ENCODE measurements around the gene MAST3. TPM values are rescaled to one million over a fixed set of nuclear protein-coding genes. Genes with fewer than 3 reads are reported as not detected.

Gene MAST3
- total and polyA plus RNA-seq, 2 of the 8 experiments (the other 6 are each of a cell fraction or from before 2014, with no cell fraction given): 3.4 to 9.0 TPM

- TF ChIP-seq KDM4A (IDR thresholded peaks at IDR 0.05; ENCODE audit: low read depth, low read length, severe bottlenecking): no peak
- no peak for TF ChIP-seq SP1 (IDR thresholded peaks at IDR 0.05; ENCODE audit: low read depth, low read length)
- TF ChIP-seq JUN (IDR thresholded peaks at IDR 0.05; ENCODE audit: low read depth, low read length): no peak
- TF ChIP-seq SP2 (IDR thresholded peaks at IDR 0.05; ENCODE audit: low read length): no peak
- no peak for TF ChIP-seq KDM1A (IDR thresholded peaks at IDR 0.05; ENCODE audit: borderline replicate concordance, low read length)
- TF ChIP-seq MAFK (IDR thresholded peaks at IDR 0.05; ENCODE audit: low read depth, low read length): no peak
- no peak for TF ChIP-seq SRF (IDR thresholded peaks at IDR 0.05; ENCODE audit: low read depth, low read length)
- no peak for TF ChIP-seq CTCF (IDR thresholded peaks at IDR 0.05; ENCODE audit: control extremely low read depth in 1 of 3, insufficient read depth in 1 of 3, low read depth in 1 of 3, low read length in 3 of 3)
- no peak for TF ChIP-seq CBX8 (IDR thresholded peaks at IDR 0.05; ENCODE audit: borderline replicate concordance, low read depth, low read length)
- TF ChIP-seq, protein P1, sequence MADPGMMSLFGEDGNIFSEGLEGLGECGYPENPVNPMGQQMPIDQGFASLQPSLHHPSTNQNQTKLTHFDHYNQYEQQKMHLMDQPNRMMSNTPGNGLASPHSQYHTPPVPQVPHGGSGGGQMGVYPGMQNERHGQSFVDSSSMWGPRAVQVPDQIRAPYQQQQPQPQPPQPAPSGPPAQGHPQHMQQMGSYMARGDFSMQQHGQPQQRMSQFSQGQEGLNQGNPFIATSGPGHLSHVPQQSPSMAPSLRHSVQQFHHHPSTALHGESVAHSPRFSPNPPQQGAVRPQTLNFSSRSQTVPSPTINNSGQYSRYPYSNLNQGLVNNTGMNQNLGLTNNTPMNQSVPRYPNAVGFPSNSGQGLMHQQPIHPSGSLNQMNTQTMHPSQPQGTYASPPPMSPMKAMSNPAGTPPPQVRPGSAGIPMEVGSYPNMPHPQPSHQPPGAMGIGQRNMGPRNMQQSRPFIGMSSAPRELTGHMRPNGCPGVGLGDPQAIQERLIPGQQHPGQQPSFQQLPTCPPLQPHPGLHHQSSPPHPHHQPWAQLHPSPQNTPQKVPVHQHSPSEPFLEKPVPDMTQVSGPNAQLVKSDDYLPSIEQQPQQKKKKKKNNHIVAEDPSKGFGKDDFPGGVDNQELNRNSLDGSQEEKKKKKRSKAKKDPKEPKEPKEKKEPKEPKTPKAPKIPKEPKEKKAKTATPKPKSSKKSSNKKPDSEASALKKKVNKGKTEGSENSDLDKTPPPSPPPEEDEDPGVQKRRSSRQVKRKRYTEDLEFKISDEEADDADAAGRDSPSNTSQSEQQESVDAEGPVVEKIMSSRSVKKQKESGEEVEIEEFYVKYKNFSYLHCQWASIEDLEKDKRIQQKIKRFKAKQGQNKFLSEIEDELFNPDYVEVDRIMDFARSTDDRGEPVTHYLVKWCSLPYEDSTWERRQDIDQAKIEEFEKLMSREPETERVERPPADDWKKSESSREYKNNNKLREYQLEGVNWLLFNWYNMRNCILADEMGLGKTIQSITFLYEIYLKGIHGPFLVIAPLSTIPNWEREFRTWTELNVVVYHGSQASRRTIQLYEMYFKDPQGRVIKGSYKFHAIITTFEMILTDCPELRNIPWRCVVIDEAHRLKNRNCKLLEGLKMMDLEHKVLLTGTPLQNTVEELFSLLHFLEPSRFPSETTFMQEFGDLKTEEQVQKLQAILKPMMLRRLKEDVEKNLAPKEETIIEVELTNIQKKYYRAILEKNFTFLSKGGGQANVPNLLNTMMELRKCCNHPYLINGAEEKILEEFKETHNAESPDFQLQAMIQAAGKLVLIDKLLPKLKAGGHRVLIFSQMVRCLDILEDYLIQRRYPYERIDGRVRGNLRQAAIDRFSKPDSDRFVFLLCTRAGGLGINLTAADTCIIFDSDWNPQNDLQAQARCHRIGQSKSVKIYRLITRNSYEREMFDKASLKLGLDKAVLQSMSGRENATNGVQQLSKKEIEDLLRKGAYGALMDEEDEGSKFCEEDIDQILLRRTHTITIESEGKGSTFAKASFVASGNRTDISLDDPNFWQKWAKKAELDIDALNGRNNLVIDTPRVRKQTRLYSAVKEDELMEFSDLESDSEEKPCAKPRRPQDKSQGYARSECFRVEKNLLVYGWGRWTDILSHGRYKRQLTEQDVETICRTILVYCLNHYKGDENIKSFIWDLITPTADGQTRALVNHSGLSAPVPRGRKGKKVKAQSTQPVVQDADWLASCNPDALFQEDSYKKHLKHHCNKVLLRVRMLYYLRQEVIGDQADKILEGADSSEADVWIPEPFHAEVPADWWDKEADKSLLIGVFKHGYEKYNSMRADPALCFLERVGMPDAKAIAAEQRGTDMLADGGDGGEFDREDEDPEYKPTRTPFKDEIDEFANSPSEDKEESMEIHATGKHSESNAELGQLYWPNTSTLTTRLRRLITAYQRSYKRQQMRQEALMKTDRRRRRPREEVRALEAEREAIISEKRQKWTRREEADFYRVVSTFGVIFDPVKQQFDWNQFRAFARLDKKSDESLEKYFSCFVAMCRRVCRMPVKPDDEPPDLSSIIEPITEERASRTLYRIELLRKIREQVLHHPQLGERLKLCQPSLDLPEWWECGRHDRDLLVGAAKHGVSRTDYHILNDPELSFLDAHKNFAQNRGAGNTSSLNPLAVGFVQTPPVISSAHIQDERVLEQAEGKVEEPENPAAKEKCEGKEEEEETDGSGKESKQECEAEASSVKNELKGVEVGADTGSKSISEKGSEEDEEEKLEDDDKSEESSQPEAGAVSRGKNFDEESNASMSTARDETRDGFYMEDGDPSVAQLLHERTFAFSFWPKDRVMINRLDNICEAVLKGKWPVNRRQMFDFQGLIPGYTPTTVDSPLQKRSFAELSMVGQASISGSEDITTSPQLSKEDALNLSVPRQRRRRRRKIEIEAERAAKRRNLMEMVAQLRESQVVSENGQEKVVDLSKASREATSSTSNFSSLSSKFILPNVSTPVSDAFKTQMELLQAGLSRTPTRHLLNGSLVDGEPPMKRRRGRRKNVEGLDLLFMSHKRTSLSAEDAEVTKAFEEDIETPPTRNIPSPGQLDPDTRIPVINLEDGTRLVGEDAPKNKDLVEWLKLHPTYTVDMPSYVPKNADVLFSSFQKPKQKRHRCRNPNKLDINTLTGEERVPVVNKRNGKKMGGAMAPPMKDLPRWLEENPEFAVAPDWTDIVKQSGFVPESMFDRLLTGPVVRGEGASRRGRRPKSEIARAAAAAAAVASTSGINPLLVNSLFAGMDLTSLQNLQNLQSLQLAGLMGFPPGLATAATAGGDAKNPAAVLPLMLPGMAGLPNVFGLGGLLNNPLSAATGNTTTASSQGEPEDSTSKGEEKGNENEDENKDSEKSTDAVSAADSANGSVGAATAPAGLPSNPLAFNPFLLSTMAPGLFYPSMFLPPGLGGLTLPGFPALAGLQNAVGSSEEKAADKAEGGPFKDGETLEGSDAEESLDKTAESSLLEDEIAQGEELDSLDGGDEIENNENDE (IDR thresholded peaks at IDR 0.05; ENCODE audit: insufficient replicate concordance, low read length): no peak
These were observed 100.4 kb downstream of the MAST3 start (continued) for GRCh38 chr19:18197941-18198340.

All from H1 (cell line).